AML-193 (cell line): Measurements from ENCODE around the gene ATF7.
"Not testable (repeated sequence)": the region's sequence is repeated elsewhere in the genome, so short reads cannot be mapped to it uniquely, and the experiment has no call there.

Experiments used
- DNase-seq, 2 experiments: peaks; one replicate each; lab custom pipeline; 2025; lab: John Stamatoyannopoulos, UW

The ATF7 gene

DNA sequence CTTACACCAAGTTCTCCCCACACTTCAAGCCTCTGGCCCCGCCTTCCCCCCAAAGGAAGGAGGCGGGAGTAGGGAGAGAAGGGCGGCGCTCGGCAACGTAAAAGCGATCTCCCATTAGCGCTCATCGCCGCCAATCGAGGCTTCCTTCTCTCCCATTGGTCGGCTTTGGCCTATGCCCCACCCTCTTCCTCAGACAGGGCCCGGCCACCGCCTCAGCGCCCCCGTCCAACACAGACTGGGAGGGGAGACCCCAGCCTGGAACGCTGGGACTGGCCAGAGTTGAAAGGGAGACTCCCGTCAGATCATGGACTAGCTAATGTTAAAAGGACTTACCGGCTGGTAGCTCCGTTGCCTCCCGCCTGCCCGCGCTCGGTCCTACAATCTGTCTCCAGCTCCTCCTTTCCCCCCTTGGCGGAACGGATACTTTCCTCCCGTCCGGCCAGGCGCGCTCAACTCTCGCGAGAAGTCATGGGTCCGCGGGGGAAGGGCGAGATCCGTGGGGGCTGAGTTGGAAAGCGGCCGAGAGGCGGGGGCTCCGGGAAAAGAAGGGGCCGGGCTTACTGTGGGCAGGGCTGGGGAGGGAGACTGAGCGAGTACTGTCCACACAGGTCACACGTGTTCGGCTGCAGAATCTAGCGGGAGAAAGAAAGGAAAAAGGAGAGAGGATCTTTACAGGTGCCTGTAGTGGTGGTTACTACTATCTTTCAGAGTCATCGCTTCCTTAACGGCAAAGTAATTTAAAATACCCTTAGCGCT is at the start of gene ATF7:
TSS of gene ATF7 (minus strand) at position 437 of the 756 bp plus-strand sequence. CDS start 25,382 bp downstream, outside the sequence.
- DNase-seq, result peak; percentile 94 to 95

DNA sequence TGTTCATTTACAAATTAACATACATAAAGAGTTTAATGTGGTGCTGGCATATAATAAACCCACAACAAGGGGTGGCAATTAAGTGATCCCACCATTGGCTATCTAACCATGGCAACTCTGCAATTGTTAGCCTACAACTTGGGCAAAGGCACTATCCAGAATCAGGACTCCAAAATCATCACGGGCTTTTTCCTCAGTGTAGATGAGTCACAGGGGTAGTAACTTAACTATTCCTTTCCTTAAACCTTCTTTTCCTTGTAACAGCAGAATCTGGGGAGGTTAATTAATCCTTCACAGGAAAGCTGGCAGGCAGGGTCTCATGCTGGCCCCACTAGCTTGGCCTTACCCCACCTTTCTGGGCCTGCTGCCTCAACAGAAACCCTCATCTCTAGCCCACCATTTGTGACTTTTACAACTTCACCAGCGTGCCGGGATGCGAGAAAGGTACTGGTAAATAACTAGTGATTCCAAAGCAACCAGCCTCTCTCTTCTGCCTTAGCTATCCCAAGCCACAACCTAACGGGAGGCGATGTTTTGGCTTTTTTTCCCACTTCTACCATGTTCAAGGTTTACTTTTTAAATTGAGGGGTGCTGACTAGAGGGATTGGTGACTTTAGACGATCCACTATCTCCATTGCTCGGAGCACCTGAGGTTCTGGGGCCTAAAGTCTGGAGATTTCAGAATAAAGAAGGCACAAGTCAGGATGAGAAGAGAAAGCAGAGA is 49.0 kb upstream of the ATF7 start:
- DNase-seq, result no peak

DNA sequence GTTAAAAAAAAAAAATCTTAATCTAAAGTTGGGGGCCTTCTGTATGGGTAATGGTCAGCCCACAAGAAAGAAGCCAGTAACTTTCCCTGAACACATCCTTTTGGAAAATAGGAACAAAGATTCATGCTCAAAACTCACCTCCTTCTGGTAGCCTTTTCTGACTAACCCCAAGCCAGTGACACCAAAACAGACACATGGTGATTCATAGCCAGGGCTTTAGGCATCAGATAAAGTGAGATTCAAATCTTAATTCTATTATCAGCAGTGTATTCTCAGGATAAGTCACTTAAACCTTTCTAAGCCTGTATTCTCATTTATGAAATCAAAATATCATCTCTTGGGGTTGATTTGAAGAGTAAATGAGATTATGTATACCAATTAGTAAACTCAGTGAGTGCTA is 44.8 kb upstream of the ATF7 start:
- no peak for DNase-seq

DNA sequence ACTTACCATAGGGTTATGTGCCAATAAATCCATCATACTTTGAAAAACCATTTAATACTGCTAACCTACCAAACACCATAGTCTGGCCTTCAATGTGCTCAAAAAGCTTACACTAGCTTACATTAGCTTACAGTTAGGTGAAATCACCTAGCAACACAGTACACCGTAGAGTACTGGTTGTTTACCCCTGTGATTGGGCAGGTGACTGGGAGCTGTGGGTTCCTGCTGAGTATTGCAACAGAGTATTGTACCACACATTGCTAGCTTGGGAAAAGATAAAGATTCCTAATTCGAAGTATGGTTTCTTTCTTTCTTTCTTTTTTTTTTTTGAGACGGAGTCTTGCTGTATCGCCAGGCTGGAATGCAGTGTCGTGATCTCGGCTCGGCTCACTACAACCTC is 44.1 kb upstream of the ATF7 start:
- DNase-seq, result no peak

DNA sequence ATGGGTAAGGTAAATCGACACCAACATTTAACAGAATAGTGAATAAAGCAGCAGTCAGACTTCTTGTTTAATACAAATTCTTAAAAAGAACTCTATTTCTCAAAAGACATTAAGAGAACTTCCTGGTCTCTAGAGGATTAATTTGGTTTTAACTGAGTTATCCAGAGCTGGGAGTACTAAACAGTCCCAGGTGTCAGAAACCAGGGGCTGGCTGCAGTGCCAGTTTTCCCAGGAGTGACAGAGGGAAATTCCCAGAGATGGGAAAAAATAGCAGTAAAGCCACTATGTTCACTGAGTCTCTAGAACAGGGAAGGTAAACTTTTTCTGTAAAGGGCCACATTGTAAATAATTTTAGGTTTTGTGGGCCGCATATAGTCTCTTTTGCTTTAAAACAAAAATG is 40.9 kb upstream of the ATF7 start:
- no peak for DNase-seq

DNA sequence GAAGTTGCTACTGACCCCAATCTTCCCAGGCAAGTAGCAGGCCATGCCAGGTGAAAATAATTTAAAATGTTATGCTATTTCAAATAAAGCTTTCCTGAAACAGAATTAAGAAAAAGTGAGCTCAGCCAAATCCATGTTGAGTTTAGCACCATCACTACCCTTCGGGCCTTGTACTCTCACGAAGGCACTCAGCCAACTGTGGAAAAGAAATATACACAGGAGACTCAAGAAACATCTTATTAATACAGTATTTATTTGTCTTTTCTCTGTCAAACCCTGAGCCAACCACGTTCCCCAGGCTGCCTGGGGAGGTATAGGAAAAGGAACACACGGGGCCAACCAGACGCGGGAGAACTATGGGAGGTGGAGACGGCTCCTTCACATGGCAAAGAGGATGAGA is 38.8 kb upstream of the ATF7 start:
- no peak for DNase-seq

DNA sequence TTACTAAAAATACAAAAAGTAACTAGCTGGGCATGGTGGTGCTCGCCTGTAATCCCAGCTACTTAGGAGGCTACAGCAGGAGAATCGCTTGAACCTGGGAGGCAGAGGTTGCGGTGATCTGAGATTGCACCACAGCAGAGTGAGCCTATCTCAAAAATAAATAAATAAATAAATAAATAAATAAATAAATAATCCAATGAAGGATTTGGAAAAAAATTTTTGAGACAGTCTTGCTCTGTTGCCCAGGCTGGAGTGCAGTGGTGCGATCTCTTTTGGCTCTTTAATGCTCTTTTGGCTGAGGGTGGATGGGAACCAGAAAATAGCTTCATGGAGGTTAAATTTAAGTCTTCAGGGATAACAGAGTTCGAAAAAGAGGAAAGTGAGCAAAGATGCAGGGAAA is 38.0 kb upstream of the ATF7 start:
- no peak for DNase-seq

DNA sequence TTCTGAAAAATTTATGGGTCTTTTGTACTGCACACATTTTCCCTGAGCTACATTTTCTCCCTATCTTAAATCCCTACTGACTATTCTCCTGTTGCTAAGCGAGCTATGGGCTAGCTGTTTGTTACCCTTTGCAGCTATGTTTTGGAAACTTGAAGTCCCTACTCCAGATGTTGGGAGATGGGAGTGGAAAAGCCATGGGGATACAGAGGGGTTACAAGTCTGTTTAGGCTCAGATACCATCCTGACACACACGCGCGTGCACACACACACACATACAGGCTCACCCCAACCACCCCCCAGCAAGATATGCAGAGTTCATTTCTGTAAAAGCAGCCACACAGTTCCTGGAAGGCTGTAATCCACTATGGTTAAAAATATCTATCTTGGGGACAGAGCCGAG is 33.9 kb upstream of the ATF7 start:
- DNase-seq, result no peak

DNA sequence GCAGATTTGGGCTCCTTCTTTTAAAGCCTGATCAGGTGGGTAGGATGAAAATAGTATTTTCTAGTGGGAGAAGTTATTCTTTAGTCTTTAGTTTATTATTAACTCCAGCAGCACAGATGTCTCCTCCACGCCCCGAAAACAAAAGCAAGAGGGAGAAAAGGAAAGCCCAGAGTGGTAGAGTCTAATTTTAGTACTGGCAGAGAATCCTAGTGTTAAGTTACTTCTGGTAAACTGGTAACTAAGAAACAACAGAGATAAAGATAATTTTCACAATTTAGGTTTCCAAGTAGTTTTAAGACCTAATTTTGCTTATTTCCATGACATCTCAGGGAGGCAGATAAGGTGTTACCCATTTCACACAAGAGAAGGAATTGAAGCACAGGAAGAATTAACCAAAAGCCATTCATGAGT is 33.4 kb upstream of the ATF7 start:
- no peak for DNase-seq

DNA sequence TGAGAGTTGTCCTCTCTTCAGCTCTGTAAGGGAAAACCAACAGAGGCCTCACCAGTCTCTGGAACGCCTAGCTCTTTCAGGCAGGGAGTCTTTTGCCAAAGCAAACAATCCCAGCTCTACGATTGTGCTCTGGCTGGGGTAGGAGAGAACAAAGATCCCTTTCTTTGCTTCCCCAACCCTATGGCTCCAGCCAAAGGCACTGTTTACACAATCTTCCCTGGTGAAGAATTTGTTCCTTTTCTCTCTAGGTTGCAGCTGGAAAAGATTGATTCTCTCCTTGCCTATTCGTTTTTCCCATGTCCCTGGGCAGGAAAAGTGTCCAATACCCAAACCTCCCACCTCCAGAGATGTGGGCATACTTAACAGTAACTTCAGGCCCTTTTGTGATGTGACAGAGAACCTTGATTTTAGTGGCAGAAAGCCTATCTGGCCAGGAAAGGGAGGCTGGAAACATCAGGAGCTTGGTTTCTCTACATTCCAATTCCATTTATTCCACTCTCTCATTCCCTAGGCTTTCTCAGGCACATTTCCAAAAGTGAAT is 32.9 kb upstream of the ATF7 start:
- DNase-seq, result no peak

DNA sequence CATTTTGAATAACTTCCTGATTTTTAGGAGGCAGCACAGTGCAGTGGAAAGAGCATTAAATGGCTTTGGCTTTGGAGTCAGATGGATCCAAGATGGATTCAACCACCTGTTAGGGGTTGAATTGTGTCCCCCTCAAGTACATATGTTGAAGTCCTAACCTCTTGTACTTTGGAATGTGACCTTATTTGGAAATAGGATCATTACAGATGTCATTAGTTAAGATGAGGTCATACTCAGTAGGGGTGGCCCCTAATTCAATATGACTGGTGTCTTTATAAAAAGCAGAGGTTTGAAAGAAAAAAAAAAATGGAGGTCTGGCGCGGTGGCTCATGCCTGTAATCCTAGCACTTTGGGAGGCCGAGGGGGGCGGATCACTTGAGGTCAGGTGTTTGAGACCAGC is 30.9 kb upstream of the ATF7 start:
- DNase-seq, result no peak

DNA sequence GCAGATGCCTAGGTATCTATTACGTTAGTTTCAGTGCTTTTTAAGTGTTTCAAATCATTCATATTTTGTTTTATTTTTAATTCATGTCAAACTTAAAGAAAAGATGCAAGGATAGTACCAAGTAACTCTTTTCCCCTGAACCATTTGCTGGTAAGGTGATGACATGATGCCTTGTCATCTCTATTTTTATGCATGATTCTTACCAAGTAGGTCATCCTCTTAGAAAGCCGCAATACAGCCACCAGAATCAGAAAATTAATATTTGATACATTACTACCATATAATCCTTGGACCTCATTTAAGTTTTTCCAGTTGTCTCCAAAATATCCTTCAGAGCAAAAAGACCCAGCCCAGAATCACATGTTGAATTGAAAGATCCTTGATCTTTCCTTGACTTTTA is 27.4 kb upstream of the ATF7 start:
- no peak for DNase-seq

DNA sequence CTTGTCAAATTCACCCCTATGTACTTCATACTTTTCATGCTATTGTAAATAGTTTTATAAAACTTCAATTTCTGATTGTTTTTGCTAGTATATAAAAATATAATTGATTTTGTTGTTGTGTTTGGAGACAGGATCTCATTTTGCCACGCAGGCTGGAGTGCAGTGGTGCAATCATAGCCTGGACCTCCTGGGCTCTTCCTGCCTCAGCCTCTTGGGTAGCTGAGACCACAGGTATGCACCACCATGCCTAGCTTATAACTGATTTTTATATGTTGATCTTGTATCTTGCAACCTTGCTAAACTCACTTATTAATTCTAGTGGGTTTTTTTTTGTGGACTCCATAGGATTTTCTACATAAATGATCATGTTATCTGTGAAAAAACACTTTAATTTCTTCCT is 26.2 kb upstream of the ATF7 start:
- DNase-seq, result no peak

DNA sequence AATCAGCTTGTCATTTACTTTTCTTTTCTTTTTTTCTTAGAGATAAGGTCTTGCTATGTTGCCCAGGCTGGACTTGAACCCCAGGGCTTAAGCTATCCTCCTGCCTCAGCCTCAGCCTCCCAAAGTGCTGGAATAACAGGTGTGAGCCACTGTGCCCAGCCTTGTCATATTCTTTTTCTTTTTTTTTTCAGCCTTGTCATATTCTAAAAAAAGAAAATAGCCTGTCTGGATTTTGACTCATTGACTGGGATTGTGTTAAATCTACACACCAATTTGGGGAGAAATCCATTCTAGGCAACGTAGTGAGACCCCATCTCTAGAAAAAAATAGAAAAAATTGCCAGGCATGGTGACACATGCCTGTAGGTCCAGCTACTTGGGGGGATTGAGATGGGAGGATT is 25.6 kb upstream of the ATF7 start:
- DNase-seq, result no peak

DNA sequence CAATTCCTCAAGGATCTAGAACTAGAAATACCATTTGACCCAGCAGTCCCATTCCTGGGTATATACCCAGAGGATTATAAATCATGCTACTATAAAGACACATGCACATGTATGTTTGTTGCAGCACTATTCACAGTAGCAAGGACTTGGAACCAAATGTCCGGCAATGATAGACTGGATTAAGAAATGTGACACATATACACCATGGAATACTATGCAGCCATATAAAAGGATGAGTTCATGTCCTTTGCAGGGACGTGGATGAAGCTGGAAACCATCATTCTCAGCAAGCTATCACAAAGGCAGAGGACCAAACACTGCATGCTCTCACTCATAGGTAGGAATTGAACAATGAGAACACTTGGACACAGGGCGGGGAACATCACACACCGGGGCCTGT is 20.1 kb upstream of the ATF7 start:
- DNase-seq, result not testable (repeated sequence)

DNA sequence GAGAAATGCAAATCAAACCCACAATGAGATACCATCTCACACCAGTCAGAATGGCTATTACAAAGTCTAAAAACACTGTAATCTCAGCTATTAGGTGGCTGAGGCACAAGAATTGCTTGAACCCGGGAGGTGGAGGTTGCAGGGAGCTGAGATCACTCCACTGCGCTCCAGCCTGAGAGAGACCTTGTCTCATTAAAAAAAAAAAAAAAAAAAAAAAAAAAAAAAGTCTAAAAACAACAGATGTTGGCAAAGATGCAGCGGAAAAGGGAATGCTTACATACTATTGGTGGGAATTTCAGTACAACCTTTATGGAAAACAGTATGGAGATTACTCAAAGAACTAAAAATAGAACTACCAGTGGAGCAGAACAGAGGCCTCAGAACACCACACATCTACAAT is 19.0 kb upstream of the ATF7 start:
- DNase-seq, result no peak

DNA sequence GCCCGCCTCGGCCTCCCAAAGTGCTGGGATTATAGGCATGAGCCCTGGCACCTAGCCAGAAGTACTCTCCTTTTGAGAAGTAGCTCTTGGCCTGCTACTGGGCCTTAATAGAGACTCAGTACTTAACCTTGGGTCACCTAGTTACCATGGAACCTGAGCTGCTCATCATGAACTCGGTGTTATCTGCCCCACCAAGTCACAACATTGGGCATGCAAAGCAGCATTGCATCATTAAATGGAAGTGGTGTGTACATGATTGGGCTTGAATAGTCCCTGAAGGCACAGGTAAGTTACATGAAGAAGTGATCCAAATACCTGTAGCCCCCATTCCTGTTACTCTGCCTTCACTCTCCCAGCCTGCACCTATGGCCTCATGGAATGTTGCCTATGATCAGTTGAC is 18.0 kb upstream of the ATF7 start:
- no peak for DNase-seq

DNA sequence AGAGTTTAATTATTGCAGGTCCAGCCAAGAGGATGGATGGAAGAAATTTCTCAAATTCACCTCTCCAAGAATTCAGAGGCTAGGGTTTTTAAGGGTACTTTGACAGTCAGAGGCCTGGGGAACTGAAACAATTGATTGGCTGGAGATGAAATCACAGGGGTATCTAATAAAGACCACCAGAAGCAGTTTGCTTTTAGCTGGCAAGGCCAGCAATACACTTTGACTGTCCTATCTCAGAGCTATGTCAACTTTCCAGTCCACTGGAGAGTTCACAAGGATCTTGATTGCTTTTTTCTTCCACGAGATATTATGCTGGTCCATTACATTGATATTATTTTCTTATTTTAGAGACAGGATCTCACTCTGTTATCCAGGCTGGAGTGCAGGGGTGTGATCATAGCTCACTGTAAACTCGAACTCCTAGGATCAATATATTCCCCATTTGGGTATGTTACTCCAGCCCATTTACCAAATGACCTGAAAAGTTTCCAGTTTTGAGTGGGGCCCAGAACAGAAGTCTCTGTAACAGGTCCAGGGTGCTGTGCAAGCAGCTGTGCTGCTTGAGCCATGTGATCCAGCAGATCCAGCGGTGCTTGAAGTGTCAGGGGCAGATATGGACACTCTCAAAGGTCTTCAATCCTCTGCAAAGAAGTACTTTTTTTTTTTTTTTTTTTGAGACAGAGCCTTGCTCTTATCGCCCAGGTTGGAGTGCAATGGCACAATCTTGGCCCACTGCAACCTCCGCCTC is 17.2 kb upstream of the ATF7 start:
- DNase-seq, result no peak

DNA sequence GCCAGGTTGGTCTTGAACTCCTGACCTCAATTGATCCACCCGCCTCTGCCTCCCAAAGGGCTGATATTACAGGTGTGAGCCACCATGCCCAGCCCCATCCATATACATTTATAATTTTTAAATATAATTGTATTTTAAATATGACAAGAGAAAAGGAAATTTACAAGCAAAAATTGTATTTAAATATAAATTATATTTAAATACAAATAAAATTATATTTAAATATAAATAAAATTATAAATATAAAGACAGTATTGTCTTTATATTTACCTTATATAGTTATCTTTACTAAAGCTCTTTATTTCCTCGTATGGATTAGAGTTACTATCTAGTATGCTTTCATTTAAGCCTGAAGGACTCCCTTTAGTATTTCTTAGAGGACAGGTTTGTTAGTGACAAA is 11.9 kb upstream of the ATF7 start:
- DNase-seq, result no peak

DNA sequence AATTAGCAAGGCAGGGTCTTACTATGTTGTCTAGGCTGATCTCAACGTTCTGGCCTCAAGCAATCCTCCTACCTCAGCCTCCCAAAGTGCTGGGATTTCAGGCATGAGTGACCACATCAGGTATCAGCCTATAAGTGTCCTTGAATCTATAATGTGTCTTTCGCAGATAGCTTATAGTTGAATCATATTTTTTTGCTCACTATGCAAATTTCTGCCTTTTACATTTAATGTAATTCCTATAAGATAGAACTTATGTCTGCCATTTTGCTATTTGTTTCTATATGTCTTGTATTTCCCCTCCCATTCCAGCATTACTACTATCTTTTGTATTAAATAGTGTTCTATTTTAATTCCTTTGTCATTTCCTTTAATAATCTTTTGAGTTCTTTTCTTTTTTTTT is 10.5 kb upstream of the ATF7 start:
- DNase-seq, result no peak

DNA sequence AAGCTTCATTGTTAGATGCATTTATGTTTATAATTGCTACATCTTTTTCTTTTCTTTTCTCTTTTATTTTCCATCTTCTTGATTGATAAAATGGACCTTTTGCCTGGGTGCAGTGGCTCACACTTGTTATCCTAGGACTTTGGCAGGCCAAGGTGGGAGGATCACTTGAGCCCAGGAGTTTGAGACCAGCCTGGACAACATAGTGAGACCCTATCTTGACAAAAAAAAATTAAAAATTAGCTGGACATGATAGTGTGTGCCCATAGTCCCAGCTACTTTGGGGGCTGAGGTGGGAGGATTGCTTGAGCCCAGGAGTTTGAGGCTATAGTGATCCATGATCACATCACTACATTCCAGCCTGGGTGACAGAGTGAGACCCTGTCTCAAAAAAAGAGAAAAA is 9.5 kb upstream of the ATF7 start:
- not testable (repeated sequence) for DNase-seq

DNA sequence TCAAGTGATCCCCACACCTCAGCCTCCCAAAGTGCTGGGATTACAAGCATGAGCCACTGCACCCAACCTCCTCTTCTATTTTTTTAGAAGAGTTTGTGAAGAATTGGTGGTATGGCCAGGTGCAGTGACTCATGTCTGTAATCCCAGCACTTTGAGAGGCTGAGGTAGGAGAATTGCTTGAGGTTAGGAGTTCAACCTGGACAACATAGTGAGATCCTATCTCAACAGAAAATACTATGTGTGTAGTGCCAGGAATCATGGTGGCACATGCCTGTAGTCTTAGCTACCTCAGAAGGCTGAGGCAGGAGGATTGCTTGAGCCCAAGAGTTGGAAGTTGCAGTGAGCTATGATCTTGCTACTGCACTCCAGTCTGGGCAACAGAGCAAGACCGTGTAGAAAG is 5.5 kb upstream of the ATF7 start:
- no peak for DNase-seq

DNA sequence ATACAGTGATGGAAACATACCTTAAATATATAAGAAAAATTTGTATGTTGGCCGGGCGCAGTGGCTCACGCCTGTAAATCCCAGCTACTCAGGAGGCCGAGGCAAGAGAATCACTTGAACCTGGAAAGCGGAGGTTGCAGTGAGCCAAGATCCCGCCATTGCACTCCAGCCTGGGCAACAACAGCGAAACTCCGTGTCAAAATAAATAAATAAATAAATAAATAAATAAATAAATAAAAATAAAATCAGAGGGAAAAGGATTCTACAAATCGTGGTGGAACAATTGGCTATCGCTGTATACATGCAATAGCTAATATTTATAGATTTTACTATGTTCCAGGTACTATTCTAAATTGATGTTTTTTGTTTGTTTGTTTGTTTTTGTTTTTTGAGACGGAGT is 1.7 kb upstream of the ATF7 start:
- DNase-seq, result no peak
